ENCODE data around the gene LDB2.
A peak's percentile ranks its signal among the peaks of the same experiment; 100 is the strongest.
"Not testable (repeated sequence)": the region's sequence is repeated elsewhere in the genome, so short reads cannot be mapped to it uniquely, and the experiment has no call there.

LDB2 gene

DNA sequence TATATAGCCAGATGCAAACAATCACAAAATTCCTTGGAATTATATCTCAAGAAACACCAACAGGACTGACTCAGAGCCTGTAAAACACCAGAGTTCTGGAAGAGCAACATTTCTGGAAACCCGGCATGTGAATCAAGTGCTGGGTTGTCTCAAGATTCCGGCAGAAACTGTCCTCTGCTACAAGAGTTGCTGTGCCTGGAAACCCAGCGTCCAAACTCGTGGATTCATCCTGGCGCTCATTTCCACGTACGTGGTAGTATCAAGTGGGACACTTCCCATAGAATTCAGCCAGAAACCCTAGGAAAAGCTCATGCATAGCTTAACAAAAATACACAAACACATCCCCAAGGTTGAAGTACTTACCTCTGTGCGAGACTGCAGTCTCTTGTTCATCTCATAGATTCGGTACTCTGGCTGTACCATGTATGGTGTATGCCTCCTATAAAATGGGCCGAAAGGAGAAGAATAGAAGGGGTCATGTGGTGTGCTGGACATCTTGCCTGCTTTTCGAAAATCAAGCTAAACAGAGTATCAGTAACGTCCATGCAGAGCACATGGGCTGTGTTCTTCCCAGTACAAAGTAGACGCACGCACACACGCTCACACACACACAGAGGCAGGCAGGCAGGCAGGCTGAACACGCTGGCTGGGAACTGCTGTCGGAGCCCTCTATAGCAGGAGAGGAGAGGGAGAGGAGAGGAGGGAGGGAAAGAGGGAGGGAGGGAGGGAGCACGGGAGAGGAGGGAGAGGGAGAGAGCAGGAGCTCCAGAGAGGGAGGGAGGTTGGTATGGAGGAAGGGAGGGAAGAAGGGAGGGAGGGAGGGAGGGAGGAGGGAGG, at the start of gene LDB2:
Gene LDB2, minus strand, starts transcription at position 655 of the 837 bp plus-strand sequence.
- Histone ChIP-seq H3K9ac (ENCODE audit: low read length) (peak within 1 kb of the TSS; percentile 80), H3K4me1 (ENCODE audit: control insufficient read depth, insufficient read depth, low read length) (peaks cover 34% of the 10 kb centered on the region), H3K4me3 (ENCODE audit: low read length) (peak within 1 kb of the TSS; percentile 87), H3K9me3 (ENCODE audit: control insufficient read depth, low read length) (no peaks in the 10 kb centered on the region), H3K27me3 (replicated peaks; ENCODE audit: control insufficient read depth, insufficient read depth, low read length) (no peaks in the 10 kb centered on the region), H3K36me3 (ENCODE audit: control insufficient read depth, insufficient read depth, low read length, severe bottlenecking) (no peaks in the 10 kb centered on the region)
- DNase-seq (ENCODE audit: low read depth) = peak; percentile 91

DNA sequence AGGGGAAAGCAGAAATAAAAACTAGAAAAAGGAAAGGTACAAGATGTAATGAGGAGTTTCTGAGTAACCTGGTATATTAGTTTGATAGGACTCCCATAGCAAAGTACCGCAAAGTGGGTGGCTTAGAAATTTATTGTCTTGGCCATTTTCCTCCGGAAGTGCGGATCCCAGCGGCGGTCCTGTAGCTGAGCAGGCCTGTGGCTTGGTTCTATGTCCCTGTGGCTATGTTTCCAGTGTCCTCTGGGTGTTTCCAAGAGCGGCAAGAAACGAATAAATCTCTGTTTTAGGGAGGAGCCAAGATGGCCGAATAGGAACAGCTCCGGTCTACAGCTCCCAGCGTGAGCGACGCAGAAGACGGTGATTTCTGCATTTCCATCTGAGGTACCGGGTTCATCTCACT, 44.0 kb upstream of the LDB2 start:
- no peaks in the 10 kb centered on the region for H3K36me3 ChIP-seq (ENCODE audit: control insufficient read depth, insufficient read depth, low read length, severe bottlenecking)
- no peak overlapping the region for H3K4me3 ChIP-seq (ENCODE audit: low read length)
- H3K9me3 ChIP-seq (ENCODE audit: control insufficient read depth, low read length) = no peaks in the 10 kb centered on the region
- no peaks in the 10 kb centered on the region for H3K4me1 ChIP-seq (ENCODE audit: control insufficient read depth, insufficient read depth, low read length)
- H3K27me3 ChIP-seq (replicated peaks; ENCODE audit: control insufficient read depth, insufficient read depth, low read length) = no peaks in the 10 kb centered on the region
- H3K9ac ChIP-seq (ENCODE audit: low read length) = no peak overlapping the region
- DNase-seq (ENCODE audit: low read depth) = no peak

DNA sequence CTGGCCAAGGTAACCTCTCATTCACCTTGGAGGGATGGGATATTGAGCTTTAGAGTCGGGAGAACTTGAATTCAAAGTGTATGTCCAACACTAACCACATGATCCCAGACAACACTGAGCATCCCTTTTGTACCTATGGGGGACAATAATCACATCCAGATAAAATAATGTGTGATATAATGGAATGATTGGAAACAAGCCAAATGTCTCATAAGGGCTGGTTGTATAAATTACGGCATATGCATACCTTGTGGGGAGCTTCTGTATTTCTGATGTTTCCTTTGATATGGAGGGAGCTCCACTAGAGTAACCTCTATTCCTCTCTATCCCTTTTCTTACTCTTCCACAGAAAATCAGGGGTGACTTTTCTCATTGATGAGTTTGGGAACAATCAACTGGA, 40.7 kb upstream of the LDB2 start:
- H3K36me3 ChIP-seq (ENCODE audit: control insufficient read depth, insufficient read depth, low read length, severe bottlenecking) = no peaks in the 10 kb centered on the region
- no peaks in the 10 kb centered on the region for H3K4me1 ChIP-seq (ENCODE audit: control insufficient read depth, insufficient read depth, low read length)
- no peak overlapping the region for H3K4me3 ChIP-seq (ENCODE audit: low read length)
- H3K27me3 ChIP-seq (replicated peaks; ENCODE audit: control insufficient read depth, insufficient read depth, low read length) = no peaks in the 10 kb centered on the region
- no peak overlapping the region for H3K9ac ChIP-seq (ENCODE audit: low read length)
- DNase-seq (ENCODE audit: low read depth) = no peak
- H3K9me3 ChIP-seq (ENCODE audit: control insufficient read depth, low read length) = no peaks in the 10 kb centered on the region

DNA sequence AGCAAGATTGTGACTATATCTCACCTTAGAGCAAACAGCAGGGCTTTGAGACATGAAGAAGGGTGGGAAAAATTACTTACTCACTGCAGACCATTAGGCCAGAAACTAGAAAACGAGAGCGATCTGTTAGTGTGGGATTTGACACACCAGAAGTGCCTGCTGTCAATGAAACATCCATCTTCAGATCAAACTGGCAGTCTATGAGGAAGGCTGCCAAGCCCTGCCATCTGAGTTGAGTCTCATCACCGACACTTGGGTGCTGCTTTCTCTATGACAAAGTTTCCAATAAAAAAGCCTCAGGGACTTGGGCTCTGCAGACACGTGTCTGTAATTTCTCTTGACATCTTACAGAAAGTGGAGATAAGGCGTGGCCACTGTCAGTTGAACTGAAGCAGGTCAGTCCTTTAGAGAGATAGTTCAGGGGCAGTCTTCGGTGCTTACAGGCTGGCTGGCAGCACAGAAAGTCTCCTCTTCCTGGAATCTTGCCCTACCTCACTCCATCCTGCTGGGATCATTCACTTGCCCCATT, 40.1 kb upstream of the LDB2 start:
- Histone ChIP-seq H3K9ac (ENCODE audit: low read length) (no peak overlapping the region), H3K4me3 (ENCODE audit: low read length) (no peak overlapping the region), H3K27me3 (replicated peaks; ENCODE audit: control insufficient read depth, insufficient read depth, low read length) (no peaks in the 10 kb centered on the region), H3K4me1 (ENCODE audit: control insufficient read depth, insufficient read depth, low read length) (no peaks in the 10 kb centered on the region), H3K9me3 (ENCODE audit: control insufficient read depth, low read length) (no peaks in the 10 kb centered on the region), H3K36me3 (ENCODE audit: control insufficient read depth, insufficient read depth, low read length, severe bottlenecking) (no peaks in the 10 kb centered on the region)
- DNase-seq (ENCODE audit: low read depth) = no peak

DNA sequence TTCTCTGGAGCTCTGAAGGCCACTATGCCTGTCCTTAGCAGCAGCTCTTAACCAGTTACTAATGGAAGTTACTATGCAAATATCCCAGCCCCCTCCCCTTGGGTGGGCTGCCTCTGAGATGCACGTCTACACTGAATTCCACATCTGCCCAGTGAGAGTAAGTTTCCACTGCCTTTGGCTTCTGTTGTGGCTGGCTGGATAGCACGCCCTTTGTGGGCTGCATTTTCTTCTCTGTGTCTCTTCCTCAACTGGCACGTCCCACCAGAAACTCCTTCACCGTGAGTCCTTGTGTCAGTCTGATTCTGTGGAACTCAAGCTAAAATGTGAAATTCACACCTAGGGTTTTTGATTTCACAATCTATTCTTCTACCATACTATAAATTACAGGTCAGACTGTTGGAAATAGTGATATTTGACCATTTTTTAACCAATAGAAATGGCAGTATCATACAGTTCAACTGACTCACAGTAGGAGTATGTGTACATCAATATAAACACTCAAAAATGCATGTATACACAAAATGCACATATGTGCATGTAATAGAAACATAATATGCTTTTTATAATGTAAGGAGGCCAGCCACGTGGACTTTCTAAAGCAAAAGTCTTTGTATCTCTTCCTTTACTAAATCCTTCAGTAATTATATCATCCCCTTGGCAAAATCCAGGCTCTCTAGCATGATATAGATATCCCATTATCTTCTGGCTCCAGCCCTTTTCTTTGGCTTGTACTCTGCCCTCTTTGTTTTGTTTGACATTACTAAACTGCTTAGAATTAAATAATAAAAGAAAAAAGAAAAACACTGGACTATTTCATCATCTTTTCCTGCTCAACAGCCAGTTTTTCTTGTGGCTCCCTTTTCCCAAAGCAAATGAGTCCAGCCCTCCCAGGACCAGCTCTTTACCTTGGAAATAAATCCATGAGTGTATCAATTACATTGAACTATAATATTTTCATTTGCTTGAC, 33.2 kb upstream of the LDB2 start:
- peak; percentile 70 for DNase-seq (ENCODE audit: low read depth)
- H3K4me3 ChIP-seq (ENCODE audit: low read length) = no peak overlapping the region
- peaks cover 10% of the 10 kb centered on the region for H3K4me1 ChIP-seq (ENCODE audit: control insufficient read depth, insufficient read depth, low read length)
- no peaks in the 10 kb centered on the region for H3K27me3 ChIP-seq (replicated peaks; ENCODE audit: control insufficient read depth, insufficient read depth, low read length)
- H3K9me3 ChIP-seq (ENCODE audit: control insufficient read depth, low read length) = no peaks in the 10 kb centered on the region
- no peak overlapping the region for H3K9ac ChIP-seq (ENCODE audit: low read length)
- no peaks in the 10 kb centered on the region for H3K36me3 ChIP-seq (ENCODE audit: control insufficient read depth, insufficient read depth, low read length, severe bottlenecking)

DNA sequence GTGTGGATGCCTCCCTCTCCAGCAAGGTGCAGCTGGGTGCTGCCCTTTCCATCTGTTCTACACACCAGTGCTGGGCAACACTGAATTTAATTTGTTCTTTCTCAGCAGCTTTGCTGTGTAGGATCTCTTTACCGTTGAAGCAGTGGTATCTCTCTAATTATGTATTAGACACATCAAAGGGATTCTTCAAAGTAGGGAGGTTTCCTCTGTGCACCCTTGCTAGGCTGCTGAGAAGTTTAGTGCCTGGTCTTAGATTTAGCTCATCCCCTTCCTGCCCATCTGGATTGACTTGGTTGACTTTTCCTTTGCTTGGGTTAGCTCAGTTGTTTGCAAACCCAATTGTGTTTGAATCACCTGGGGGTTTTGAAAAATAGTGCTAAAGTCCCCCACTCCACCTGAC, 27.8 kb upstream of the LDB2 start:
- no peak overlapping the region for H3K9ac ChIP-seq (ENCODE audit: low read length)
- H3K4me3 ChIP-seq (ENCODE audit: low read length) = no peak overlapping the region
- no peak for DNase-seq (ENCODE audit: low read depth)
- H3K9me3 ChIP-seq (ENCODE audit: control insufficient read depth, low read length) = no peaks in the 10 kb centered on the region
- H3K36me3 ChIP-seq (ENCODE audit: control insufficient read depth, insufficient read depth, low read length, severe bottlenecking) = no peaks in the 10 kb centered on the region
- H3K27me3 ChIP-seq (replicated peaks; ENCODE audit: control insufficient read depth, insufficient read depth, low read length) = no peaks in the 10 kb centered on the region
- no peaks in the 10 kb centered on the region for H3K4me1 ChIP-seq (ENCODE audit: control insufficient read depth, insufficient read depth, low read length)

DNA sequence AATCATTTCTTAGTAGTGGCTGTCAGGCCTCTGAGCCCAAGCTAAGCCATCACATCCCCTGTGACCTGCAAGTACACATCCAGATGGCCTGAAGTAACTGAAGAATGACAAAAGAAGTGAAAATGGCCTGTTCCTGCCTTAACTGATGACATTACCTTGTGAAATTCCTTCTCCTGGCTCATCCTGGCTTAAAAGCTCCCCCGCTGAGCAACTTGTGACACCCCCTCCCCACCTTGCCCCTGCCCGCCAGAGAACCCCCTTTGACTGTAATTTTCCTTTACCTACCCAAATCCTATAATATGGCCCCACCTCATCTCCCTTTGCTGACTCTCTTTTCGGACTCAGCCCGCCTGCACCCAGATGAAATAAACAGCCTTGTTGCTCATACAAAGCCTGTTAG, 20.3 kb upstream of the LDB2 start:
- not testable (repeated sequence) for DNase-seq (ENCODE audit: low read depth); H3K9me3 ChIP-seq (ENCODE audit: control insufficient read depth, low read length); H3K9ac ChIP-seq (ENCODE audit: low read length); H3K4me3 ChIP-seq (ENCODE audit: low read length); H3K4me1 ChIP-seq (ENCODE audit: control insufficient read depth, insufficient read depth, low read length); H3K27me3 ChIP-seq (replicated peaks; ENCODE audit: control insufficient read depth, insufficient read depth, low read length); H3K36me3 ChIP-seq (ENCODE audit: control insufficient read depth, insufficient read depth, low read length, severe bottlenecking)

DNA sequence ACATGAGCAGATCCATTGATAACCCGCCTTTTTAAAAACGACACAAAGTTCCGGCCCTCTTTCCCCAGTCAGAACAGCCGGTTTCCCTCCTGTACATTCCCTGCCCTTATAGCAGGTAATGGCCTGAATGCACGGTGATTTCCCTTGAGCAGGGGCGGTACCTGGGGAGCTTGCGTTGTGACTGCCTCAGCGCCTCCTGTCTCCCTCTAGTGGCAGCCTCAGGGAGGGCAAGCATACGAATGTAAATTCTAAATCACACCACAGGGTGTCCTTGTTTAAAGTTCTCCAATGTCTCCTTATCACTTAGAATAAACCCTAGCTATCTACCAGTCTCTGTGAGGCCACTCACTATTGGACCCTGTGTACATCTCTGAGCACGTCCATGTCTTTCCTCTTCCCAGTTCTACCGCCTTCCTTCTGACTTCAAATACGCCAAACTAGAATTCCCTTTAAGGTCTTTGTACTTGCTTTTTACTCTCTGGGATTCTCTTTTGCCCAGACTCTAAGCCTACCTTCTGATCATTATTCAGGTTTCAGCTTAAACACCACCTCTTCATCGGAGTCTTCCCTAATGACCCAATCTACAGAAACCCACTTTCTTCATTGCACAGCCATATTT, 18.4 kb upstream of the LDB2 start:
- no peaks in the 10 kb centered on the region for H3K36me3 ChIP-seq (ENCODE audit: control insufficient read depth, insufficient read depth, low read length, severe bottlenecking)
- no peak overlapping the region for H3K9ac ChIP-seq (ENCODE audit: low read length)
- H3K27me3 ChIP-seq (replicated peaks; ENCODE audit: control insufficient read depth, insufficient read depth, low read length) = no peaks in the 10 kb centered on the region
- H3K4me3 ChIP-seq (ENCODE audit: low read length) = no peak overlapping the region
- DNase-seq (ENCODE audit: low read depth) = peak; percentile 16
- H3K9me3 ChIP-seq (ENCODE audit: control insufficient read depth, low read length) = no peaks in the 10 kb centered on the region
- H3K4me1 ChIP-seq (ENCODE audit: control insufficient read depth, insufficient read depth, low read length) = no peaks in the 10 kb centered on the region

DNA sequence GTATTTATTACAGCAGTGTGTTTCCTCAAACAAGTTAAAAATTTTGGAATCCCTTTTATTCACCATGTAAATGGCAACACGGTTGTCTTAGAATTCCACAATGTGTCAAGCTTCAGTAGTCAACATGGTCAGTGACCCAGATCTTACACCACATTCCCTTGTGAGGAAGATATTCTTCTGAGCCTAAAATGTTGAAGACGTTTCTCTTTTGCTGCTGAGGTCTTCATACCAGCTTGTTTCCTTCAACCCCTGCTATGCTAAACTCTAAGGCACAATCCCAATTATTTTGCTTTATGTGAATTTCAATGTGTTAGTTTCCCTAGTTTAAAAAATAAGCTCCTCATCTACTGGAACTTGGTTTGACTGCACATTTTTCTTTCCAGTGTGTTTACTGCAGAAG, 17.6 kb upstream of the LDB2 start:
- no peak overlapping the region for H3K4me3 ChIP-seq (ENCODE audit: low read length)
- H3K9me3 ChIP-seq (ENCODE audit: control insufficient read depth, low read length) = no peaks in the 10 kb centered on the region

DNA sequence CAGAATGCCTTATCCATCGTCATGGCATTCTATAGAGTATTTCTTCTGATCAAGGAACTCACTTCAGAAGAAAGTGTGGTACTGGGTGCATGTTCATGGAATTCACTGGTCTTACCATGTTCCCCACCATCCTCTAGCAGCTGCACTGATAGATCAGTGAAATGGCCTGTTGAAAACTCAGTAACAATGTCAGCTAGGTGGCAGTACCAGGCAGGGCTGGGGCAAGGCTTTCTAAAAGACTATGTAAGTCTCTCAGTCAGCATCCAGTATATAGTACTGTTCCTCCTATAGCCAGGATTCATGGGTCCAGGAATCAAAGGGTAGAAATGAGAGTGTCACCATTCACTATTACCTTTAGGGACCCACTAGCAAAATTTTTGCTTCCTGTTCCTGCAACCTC, 15.8 kb upstream of the LDB2 start:
- DNase-seq (ENCODE audit: low read depth) = peak; percentile 84
- Histone ChIP-seq H3K27me3 (replicated peaks; ENCODE audit: control insufficient read depth, insufficient read depth, low read length) (no peaks in the 10 kb centered on the region), H3K4me3 (ENCODE audit: low read length) (no peak overlapping the region), H3K36me3 (ENCODE audit: control insufficient read depth, insufficient read depth, low read length, severe bottlenecking) (no peaks in the 10 kb centered on the region), H3K9me3 (ENCODE audit: control insufficient read depth, low read length) (no peaks in the 10 kb centered on the region), H3K9ac (ENCODE audit: low read length) (no peak overlapping the region), H3K4me1 (ENCODE audit: control insufficient read depth, insufficient read depth, low read length) (peaks cover 4% of the 10 kb centered on the region)

More for the DNA sequence above, 17.6 kb upstream of the LDB2 start:
- H3K27me3 ChIP-seq (replicated peaks; ENCODE audit: control insufficient read depth, insufficient read depth, low read length) = no peaks in the 10 kb centered on the region
- H3K36me3 ChIP-seq (ENCODE audit: control insufficient read depth, insufficient read depth, low read length, severe bottlenecking) = no peaks in the 10 kb centered on the region
- no peak for DNase-seq (ENCODE audit: low read depth)
- H3K4me1 ChIP-seq (ENCODE audit: control insufficient read depth, insufficient read depth, low read length) = no peaks in the 10 kb centered on the region
- H3K9ac ChIP-seq (ENCODE audit: low read length) = no peak overlapping the region

DNA sequence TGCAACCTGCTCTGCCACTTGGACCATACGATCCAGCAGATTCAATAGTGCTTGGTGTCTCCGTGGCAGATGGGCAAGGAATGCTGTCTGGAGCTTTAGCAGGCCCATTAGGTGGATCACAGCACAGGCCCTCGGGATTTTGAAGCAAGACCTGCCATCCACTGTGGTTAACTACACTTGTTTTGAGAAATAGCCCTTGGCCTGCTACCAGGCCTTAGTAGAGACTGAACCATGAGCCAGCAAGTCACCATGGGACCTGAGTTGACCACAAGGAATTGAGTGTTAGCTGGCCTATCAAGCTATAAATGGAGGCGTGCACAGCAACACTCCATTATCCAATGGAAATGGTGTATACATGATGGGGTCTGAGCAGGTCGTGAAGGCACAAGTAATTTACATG, 14.5 kb upstream of the LDB2 start:
- Histone ChIP-seq H3K4me1 (ENCODE audit: control insufficient read depth, insufficient read depth, low read length) (peaks cover 6% of the 10 kb centered on the region), H3K4me3 (ENCODE audit: low read length) (no peak overlapping the region), H3K9ac (ENCODE audit: low read length) (no peak overlapping the region), H3K36me3 (ENCODE audit: control insufficient read depth, insufficient read depth, low read length, severe bottlenecking) (no peaks in the 10 kb centered on the region), H3K9me3 (ENCODE audit: control insufficient read depth, low read length) (no peaks in the 10 kb centered on the region), H3K27me3 (replicated peaks; ENCODE audit: control insufficient read depth, insufficient read depth, low read length) (no peaks in the 10 kb centered on the region)
- no peak for DNase-seq (ENCODE audit: low read depth)

Measured in adipocyte (in vitro differentiated cells).